GM10266 (cell line): ENCODE results near the gene IFNGR1.

Experiments used
- DNase-seq: peaks from one replicate; pipeline ENCODE4 v3.0.0; 2012; ENCODE audit errors: extremely low spot score
- CTCF ChIP-seq: IDR thresholded peaks from 2 replicates; pipeline ENCODE4 v1.5.1; 2012; ENCODE audit warnings: mild to moderate bottlenecking, low read depth; ENCODE audit not compliant: control insufficient read depth, insufficient read depth; ENCODE audit errors: missing control alignments

IFNGR1 gene

GRCh38 chr6:137227871-137228302, 8.7 kb upstream of the IFNGR1 start:
- no peak for TF ChIP-seq CTCF
- no peak for DNase-seq

- TF ChIP-seq CTCF: no peak
- DNase-seq: no peak
Measured at GRCh38 chr6:137226697-137227096, 7.5 kb upstream of the IFNGR1 start.

GRCh38 chr6:137224799-137225198, 5.6 kb upstream of the IFNGR1 start:
- DNase-seq: peak; percentile 49

GRCh38 chr6:137223370-137224131, 4.4 kb upstream of the IFNGR1 start:
- DNase-seq: peak; percentile 21
- no peak for TF ChIP-seq CTCF

More at GRCh38 chr6:137224799-137225198, 5.6 kb upstream of the IFNGR1 start:
- no peak for TF ChIP-seq CTCF

GRCh38 chr6:137222381-137222780, 3.2 kb upstream of the IFNGR1 start:
- no peak for DNase-seq
- no peak for TF ChIP-seq CTCF

- peak; percentile 14 for DNase-seq
- TF ChIP-seq CTCF: no peak
Measured at GRCh38 chr6:137219664-137220252, 573 bp upstream of the IFNGR1 start.

GRCh38 chr6:137218473-137218916, 690 bp downstream of the IFNGR1 start:
- TF ChIP-seq CTCF: no peak
- peak; percentile 30 for DNase-seq
